ENCODE measurements around the gene ACTN1. TPM values are rescaled to one million over a fixed set of nuclear protein-coding genes. Genes with fewer than 3 reads are reported as not detected.

Gene ACTN1
- total RNA-seq, 1 donor: 447 TPM

GRCh38 chr14:68841016-68841809 lies 137.9 kb downstream of the ACTN1 start:
- H3K27ac ChIP-seq (ENCODE audit: low read depth, low read length): peak overlapping the region; percentile 66
- TF ChIP-seq, protein P1, sequence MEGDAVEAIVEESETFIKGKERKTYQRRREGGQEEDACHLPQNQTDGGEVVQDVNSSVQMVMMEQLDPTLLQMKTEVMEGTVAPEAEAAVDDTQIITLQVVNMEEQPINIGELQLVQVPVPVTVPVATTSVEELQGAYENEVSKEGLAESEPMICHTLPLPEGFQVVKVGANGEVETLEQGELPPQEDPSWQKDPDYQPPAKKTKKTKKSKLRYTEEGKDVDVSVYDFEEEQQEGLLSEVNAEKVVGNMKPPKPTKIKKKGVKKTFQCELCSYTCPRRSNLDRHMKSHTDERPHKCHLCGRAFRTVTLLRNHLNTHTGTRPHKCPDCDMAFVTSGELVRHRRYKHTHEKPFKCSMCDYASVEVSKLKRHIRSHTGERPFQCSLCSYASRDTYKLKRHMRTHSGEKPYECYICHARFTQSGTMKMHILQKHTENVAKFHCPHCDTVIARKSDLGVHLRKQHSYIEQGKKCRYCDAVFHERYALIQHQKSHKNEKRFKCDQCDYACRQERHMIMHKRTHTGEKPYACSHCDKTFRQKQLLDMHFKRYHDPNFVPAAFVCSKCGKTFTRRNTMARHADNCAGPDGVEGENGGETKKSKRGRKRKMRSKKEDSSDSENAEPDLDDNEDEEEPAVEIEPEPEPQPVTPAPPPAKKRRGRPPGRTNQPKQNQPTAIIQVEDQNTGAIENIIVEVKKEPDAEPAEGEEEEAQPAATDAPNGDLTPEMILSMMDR (IDR thresholded peaks at IDR 0.05; ENCODE audit: extremely low read depth, low read depth, low read length): no peak
- no peaks in the 10 kb centered on the region for H3K27me3 ChIP-seq (ENCODE audit: insufficient read depth, low read length)
- H4K20me1 ChIP-seq (ENCODE audit: insufficient read depth, low read length): no peaks in the 10 kb centered on the region
- no peaks in the 10 kb centered on the region for H3K9me3 ChIP-seq (ENCODE audit: low read depth, low read length)
- DNase-seq (ENCODE audit: insufficient read length, low spot score, missing footprints): no peak
- H3K79me2 ChIP-seq (ENCODE audit: insufficient read depth, low read length): no peaks in the 10 kb centered on the region
- H3K36me3 ChIP-seq (ENCODE audit: insufficient read depth, low read length): peaks cover 4% of the 10 kb centered on the region
- H3K4me3 ChIP-seq (ENCODE audit: insufficient read depth, low read length): no peak overlapping the region
- H3K4me1 ChIP-seq (ENCODE audit: insufficient read depth, low read length): peaks cover 14% of the 10 kb centered on the region
- peak overlapping the region; percentile 13 for H2AFZ ChIP-seq (ENCODE audit: low read length)
- H3K4me2 ChIP-seq (ENCODE audit: insufficient read depth, low read length): no peak overlapping the region

DNA sequence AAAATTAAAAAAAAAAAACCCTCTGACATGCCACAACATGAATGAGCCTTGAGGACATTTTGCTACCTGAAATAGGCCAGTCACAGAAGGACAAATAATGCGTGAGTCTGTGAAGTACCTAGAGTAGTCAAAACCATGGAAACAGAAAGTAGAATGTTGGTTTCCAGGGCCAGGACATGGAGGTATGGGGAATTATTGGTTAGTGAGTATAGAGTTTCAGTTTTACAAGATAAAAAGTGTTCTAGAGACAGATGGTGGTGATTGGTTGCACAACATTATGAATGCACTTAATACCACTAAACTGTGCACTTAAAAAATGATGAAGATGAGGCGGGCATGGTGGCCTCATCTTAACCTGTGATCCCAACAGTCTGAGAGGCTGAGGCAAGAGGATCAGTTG lies 138.6 kb downstream of the ACTN1 start:
- Histone ChIP-seq H3K79me2 (ENCODE audit: insufficient read depth, low read length) (no peaks in the 10 kb centered on the region), H3K4me1 (ENCODE audit: insufficient read depth, low read length) (peaks cover 14% of the 10 kb centered on the region), H3K4me2 (ENCODE audit: insufficient read depth, low read length) (no peak overlapping the region), H3K27me3 (ENCODE audit: insufficient read depth, low read length) (no peaks in the 10 kb centered on the region), H3K27ac (ENCODE audit: low read depth, low read length) (no peak overlapping the region), H4K20me1 (ENCODE audit: insufficient read depth, low read length) (no peaks in the 10 kb centered on the region), H2AFZ (ENCODE audit: low read length) (no peak overlapping the region), H3K4me3 (ENCODE audit: insufficient read depth, low read length) (no peak overlapping the region), H3K9me3 (ENCODE audit: low read depth, low read length) (no peaks in the 10 kb centered on the region), H3K36me3 (ENCODE audit: insufficient read depth, low read length) (peaks cover 4% of the 10 kb centered on the region)
- TF ChIP-seq, protein P1 (IDR thresholded peaks at IDR 0.05; ENCODE audit: extremely low read depth, low read depth, low read length): no peak
- DNase-seq (ENCODE audit: insufficient read length, low spot score, missing footprints): no peak

DNA sequence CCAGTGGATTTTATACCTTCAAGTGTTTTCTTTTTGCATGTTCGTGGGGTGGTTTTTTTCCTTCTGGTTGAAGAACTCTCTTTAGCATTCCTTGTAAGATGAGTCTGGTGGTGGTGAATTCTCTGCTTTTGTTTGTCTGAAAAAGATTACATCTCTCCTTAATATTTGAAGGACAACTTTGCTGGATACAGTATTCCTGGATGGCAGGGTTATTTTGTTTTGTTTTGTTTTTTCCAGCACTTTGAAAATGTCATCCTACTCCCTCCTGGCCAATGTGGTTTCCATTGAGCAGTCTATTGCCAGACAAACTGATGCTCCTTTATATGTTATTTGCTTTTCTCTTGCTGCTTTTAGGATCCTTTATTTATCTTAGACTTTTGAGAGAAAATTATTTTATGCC lies 143.0 kb downstream of the ACTN1 start:
- no peak overlapping the region for H2AFZ ChIP-seq (ENCODE audit: low read length)
- peaks cover 2% of the 10 kb centered on the region for H3K4me1 ChIP-seq (ENCODE audit: insufficient read depth, low read length)
- H3K27ac ChIP-seq (ENCODE audit: low read depth, low read length): no peak overlapping the region
- no peaks in the 10 kb centered on the region for H3K9me3 ChIP-seq (ENCODE audit: low read depth, low read length)
- DNase-seq (ENCODE audit: insufficient read length, low spot score, missing footprints): no peak
- TF ChIP-seq, protein P1 (IDR thresholded peaks at IDR 0.05; ENCODE audit: extremely low read depth, low read depth, low read length): no peak
- no peak overlapping the region for H3K4me2 ChIP-seq (ENCODE audit: insufficient read depth, low read length)
- no peaks in the 10 kb centered on the region for H3K79me2 ChIP-seq (ENCODE audit: insufficient read depth, low read length)
- peaks cover 4% of the 10 kb centered on the region for H3K36me3 ChIP-seq (ENCODE audit: insufficient read depth, low read length)
- H3K4me3 ChIP-seq (ENCODE audit: insufficient read depth, low read length): no peak overlapping the region
- H4K20me1 ChIP-seq (ENCODE audit: insufficient read depth, low read length): no peaks in the 10 kb centered on the region
- no peaks in the 10 kb centered on the region for H3K27me3 ChIP-seq (ENCODE audit: insufficient read depth, low read length)

DNA sequence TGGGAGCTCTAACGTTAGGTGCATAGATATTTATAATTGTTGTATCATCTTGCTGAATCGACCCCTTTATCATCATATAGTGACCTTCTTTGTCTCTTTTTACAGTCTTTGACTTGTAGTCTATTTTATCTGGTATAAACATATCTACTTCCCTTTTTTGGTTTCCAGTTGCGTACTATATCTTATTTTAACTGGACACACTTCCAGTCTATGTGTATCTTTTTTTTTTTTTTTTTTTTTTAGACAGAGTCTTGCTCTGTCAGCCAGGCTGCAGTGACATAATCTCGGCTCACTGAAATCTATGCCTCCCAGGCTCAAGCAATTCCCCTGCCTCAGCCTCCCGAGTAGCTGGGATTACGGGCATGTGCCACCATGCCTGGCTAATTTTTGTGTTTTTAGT lies 144.3 kb downstream of the ACTN1 start:
- TF ChIP-seq, protein P1 (IDR thresholded peaks at IDR 0.05; ENCODE audit: extremely low read depth, low read depth, low read length): no peak
- Histone ChIP-seq H2AFZ (ENCODE audit: low read length) (no peak overlapping the region), H3K27ac (ENCODE audit: low read depth, low read length) (no peak overlapping the region), H3K9me3 (ENCODE audit: low read depth, low read length) (no peaks in the 10 kb centered on the region), H3K27me3 (ENCODE audit: insufficient read depth, low read length) (no peaks in the 10 kb centered on the region), H3K4me1 (ENCODE audit: insufficient read depth, low read length) (no peaks in the 10 kb centered on the region), H3K79me2 (ENCODE audit: insufficient read depth, low read length) (no peaks in the 10 kb centered on the region), H3K4me3 (ENCODE audit: insufficient read depth, low read length) (no peak overlapping the region), H3K4me2 (ENCODE audit: insufficient read depth, low read length) (no peak overlapping the region), H3K36me3 (ENCODE audit: insufficient read depth, low read length) (peaks cover 4% of the 10 kb centered on the region), H4K20me1 (ENCODE audit: insufficient read depth, low read length) (no peaks in the 10 kb centered on the region)
- DNase-seq (ENCODE audit: insufficient read length, low spot score, missing footprints): no peak
